GM12873 (cell line): ENCODE data around the gene ABCA1.

Source experiments
- TF ChIP-seq, protein P1 (sequence below): IDR thresholded peaks from 2 replicates; pipeline ENCODE4 v1.5.1; 2012; ENCODE audit warnings: low read depth, mild to moderate bottlenecking, moderate library complexity, low read length, control low read depth; ENCODE audit not compliant: insufficient read depth; ENCODE audit errors: missing control alignments

Gene ABCA1

DNA sequence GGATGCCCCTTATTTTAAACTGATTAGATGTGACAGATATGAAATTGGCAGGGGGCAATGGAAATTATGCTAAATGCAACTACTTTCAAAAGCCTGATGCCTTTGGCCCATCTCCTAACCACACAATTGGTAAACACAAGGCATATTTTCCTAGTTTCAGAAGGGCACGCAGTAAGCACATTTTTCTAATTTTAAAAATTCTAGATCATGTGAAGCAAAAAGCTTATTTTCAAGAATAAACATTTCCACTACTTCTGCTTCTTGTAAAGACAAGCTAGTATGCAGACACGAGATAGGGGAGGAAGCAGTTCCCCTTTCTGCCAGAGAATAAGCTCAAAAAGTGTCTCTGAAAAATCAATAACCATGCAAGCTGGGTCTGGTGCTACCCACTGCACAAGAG is 67.7 kb downstream of the ABCA1 start:
- TF ChIP-seq, protein P1, sequence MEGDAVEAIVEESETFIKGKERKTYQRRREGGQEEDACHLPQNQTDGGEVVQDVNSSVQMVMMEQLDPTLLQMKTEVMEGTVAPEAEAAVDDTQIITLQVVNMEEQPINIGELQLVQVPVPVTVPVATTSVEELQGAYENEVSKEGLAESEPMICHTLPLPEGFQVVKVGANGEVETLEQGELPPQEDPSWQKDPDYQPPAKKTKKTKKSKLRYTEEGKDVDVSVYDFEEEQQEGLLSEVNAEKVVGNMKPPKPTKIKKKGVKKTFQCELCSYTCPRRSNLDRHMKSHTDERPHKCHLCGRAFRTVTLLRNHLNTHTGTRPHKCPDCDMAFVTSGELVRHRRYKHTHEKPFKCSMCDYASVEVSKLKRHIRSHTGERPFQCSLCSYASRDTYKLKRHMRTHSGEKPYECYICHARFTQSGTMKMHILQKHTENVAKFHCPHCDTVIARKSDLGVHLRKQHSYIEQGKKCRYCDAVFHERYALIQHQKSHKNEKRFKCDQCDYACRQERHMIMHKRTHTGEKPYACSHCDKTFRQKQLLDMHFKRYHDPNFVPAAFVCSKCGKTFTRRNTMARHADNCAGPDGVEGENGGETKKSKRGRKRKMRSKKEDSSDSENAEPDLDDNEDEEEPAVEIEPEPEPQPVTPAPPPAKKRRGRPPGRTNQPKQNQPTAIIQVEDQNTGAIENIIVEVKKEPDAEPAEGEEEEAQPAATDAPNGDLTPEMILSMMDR: no peak

GRCh38 chr9:104858846-104859245 is 69.1 kb downstream of the ABCA1 start:
- TF ChIP-seq, protein P1: no peak

GRCh38 chr9:104858271-104858670 is 69.7 kb downstream of the ABCA1 start:
- TF ChIP-seq, protein P1: no peak

- TF ChIP-seq, protein P1: no peak
These were observed 71.5 kb downstream of the ABCA1 start for GRCh38 chr9:104856413-104856941.

GRCh38 chr9:104855807-104856206 is 72.1 kb downstream of the ABCA1 start:
- TF ChIP-seq, protein P1: no peak

GRCh38 chr9:104854613-104855012 is 73.3 kb downstream of the ABCA1 start:
- TF ChIP-seq, protein P1: no peak

DNA sequence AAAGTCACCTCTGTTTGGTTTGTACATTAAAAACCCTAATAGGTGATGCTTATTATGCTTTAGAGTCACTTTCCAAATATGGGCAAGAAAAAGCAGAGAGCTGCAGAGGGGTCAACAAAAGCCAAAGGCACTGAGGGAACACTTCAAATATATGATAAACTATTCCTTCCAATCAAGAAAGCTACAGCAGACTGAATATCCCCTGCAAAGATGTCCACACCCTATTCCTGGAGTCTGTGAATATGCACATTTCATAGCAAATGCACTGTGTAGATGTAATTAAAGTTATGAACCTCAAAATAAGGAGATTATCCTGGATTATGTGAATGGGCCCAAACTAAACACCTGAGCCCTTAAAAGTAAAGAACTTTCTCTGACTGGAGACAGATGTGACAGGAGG is 74.3 kb downstream of the ABCA1 start:
- TF ChIP-seq, protein P1: no peak
